GM19468 (cell line): ENCODE results near the gene TEX14.

Experiments used
- ATAC-seq: cut with Tn5 transposase; IDR thresholded peaks from one replicate; pipeline ENCODE4 v1.9.1; 2021; ENCODE audit warnings: mild to moderate bottlenecking, moderate library complexity, moderate number of reproducible peaks; ENCODE audit not compliant: unreplicated experiment; ENCODE audit errors: extremely low read depth

The TEX14 gene, protein sequence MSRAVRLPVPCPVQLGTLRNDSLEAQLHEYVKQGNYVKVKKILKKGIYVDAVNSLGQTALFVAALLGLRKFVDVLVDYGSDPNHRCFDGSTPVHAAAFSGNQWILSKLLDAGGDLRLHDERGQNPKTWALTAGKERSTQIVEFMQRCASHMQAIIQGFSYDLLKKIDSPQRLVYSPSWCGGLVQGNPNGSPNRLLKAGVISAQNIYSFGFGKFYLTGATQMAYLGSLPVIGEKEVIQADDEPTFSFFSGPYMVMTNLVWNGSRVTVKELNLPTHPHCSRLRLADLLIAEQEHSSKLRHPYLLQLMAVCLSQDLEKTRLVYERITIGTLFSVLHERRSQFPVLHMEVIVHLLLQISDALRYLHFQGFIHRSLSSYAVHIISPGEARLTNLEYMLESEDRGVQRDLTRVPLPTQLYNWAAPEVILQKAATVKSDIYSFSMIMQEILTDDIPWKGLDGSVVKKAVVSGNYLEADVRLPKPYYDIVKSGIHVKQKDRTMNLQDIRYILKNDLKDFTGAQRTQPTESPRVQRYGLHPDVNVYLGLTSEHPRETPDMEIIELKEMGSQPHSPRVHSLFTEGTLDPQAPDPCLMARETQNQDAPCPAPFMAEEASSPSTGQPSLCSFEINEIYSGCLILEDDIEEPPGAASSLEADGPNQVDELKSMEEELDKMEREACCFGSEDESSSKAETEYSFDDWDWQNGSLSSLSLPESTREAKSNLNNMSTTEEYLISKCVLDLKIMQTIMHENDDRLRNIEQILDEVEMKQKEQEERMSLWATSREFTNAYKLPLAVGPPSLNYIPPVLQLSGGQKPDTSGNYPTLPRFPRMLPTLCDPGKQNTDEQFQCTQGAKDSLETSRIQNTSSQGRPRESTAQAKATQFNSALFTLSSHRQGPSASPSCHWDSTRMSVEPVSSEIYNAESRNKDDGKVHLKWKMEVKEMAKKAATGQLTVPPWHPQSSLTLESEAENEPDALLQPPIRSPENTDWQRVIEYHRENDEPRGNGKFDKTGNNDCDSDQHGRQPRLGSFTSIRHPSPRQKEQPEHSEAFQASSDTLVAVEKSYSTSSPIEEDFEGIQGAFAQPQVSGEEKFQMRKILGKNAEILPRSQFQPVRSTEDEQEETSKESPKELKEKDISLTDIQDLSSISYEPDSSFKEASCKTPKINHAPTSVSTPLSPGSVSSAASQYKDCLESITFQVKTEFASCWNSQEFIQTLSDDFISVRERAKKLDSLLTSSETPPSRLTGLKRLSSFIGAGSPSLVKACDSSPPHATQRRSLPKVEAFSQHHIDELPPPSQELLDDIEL (N-terminal part only)

DNA sequence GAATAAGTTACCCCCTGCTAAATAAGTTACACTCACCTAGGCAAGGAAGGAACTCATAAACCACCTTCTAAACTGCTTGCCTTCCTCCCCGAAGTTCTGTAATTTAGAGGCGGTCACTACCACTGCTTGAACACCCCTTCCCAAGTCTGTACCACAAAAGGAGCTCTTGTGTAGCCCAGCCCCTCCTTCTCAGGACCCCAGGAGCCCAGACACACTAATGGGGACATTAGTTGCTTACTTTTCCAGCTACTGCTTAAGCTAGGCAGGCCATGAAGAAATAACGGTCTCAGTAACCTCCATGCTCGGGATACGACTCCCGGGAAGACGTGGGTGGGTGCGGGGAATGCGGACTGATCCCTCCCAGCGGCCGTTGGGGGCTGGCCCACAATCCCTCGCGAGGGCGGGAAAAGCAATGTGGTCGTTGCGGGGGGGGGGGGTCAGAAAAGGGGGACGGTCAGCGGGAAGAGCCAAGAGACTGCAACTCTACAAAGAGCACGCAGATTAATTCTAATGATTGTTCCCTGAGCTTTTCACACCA lies at the start of gene TEX14:
TEX14 (minus strand) TSS at position 345 of the 538 bp plus-strand sequence. CDS start 40,044 bp downstream, outside the sequence.
- ATAC-seq: no peak

DNA sequence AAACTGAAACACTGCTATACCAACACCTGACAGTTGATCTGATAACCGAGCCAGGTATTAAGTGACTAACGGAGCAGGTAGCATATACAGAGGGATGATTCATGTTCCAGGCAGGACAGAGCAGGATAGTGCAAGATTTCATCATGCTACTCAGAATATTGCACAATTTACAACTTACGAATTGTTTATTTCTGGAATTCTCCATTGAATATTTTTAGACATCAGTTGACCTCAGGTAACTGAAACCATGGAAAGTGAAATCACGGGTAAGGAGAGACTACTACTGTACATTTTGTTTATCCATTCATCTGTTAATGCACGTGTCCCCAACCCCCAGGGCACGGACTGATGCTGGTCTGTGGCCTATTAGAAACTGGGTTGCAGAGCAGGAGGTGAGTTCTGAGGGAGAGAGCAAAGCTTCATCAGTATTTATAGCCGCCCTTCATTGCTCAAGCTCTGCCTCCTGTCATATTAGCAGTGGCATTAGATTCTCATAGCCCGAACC lies 49.3 kb upstream of the TEX14 start:
- no peak for ATAC-seq

DNA sequence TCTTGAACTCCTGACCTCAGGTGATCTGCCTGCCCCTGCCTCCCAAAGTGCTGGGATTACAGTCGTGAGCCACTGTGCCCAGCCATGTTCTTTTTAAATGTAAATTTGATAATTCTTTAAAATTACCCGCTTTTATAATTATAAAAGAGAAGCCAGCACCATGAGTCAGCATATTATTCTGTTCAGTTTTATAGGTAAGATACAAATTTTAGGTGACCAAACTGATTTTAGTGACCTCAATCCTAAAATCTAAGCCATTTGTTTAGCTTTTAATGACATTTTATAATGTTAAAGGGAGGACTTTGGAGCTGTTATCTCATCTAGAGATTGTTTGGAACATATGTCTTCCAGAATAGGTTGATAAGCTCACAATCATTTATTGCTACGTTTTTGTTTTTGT lies 43.0 kb upstream of the TEX14 start:
- ATAC-seq: no peak

DNA sequence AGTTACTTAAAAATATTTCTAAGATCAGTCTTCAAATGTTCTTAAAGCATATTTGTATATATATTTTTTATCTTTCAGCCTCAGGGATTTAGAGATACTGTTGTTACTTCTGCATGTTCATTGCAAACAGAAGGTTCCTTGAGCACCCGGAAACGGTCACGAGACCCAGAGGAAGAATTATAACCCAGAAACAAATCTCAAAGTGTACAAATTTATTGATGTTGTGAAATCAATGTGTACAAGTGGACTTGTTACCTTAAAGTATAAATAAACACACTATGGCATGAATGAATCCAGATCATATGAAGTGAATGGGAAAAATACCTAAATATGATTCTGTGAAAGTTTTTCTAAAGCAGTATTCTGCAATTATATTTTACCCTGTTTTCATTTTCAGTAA lies 42.2 kb upstream of the TEX14 start:
- ATAC-seq: no peak

DNA sequence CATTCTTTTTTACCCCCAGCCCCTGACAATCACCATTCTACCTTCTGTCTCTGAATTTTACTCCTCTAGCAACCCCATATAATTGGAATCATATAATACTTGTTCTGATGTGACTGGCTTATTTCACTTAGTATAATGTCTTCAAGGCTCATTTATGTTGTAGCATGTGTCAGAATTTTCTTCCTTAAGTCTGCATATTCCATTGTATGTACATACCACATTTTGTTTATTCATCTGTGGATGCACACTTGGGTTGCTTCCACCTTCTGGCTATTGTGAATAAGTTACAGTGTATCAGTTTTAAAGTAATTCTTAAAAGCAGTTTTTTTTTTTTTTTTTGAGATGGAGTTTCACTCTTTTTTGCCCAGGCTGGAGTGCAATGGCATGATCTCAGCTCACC lies 39.1 kb upstream of the TEX14 start:
- ATAC-seq: no peak

DNA sequence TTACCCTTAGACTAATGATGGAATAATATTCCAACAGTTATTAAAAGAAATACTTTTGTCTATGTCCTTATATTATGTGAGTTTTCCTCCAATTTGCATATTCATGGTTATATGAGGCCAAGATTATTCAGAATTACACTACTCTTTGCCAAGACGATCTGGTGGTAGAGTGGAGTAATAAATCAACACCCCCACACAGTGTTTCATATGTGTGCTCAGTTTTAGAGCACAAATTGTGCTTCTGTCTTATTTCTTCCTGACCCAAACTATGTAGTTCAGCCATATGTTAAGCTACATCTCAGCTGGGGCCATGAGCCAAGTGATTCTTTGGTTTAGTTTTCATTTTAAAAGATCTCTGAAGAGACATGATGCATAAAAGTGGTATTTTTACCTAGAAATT lies 37.0 kb upstream of the TEX14 start:
- ATAC-seq: no peak

DNA sequence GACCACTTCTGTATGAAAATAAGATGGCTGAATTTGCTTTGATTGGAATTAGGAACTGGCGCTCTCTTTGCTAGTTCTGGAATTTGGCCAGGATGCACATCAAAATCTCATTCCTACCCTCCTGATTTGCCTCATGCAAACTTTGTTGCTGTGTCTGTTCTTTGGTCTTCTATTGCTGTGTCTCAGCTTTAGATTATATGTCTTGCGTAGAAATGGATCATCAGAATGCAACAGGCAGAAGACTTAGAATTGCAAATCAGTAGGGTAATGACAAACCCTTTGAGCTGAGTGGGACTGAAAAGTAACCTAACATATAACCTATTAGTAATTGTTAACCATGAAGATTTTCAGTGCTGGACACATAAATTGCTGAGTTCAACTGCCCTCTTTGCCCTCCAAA lies 30.9 kb upstream of the TEX14 start:
- ATAC-seq: no peak

DNA sequence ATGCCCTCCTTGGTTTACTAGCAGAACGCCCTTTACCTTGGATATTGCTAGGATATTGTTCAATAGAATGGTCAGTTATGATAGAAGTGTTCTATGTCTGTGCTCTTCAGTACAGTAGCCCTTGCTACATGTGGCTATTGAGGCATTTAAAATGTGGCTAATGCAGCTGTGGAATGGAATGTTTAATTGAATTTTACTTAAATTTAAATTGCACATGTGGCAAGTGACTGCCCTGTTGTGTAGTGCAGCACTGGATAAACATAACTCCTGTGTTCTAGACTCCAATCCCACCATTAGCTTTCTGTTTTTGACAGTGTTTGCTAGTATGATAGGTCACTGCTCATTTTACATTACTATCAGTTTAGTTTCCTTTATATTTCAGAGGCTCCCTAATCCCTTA lies 30.4 kb upstream of the TEX14 start:
- ATAC-seq: no peak

DNA sequence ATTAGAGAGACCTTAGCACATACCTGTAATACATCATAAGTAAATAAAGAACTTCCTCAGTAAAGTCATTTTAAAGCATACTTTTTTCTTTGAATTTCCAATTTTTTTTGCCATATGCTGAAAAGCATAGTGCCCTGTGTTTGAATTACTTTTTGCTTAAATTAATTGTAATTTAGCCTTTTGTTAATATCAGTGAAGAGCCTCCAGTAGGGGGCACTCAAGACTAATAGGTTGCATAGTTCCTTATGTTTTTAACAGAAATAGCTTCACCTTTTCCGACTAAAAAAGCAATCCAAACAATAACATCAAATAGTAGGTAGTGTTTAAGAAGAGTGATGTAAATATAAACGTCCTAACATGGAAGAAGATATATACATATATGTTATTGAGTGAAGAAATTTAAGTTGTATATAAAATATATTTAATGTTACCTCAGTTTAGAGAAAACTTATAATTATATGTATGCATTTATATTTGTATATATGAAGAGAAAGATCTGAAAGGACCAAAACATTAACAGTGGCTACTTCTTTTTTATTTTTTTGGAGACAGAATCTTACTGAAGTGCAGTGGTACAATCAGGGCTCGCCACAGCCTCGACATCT lies 19.2 kb upstream of the TEX14 start:
- ATAC-seq: no peak

DNA sequence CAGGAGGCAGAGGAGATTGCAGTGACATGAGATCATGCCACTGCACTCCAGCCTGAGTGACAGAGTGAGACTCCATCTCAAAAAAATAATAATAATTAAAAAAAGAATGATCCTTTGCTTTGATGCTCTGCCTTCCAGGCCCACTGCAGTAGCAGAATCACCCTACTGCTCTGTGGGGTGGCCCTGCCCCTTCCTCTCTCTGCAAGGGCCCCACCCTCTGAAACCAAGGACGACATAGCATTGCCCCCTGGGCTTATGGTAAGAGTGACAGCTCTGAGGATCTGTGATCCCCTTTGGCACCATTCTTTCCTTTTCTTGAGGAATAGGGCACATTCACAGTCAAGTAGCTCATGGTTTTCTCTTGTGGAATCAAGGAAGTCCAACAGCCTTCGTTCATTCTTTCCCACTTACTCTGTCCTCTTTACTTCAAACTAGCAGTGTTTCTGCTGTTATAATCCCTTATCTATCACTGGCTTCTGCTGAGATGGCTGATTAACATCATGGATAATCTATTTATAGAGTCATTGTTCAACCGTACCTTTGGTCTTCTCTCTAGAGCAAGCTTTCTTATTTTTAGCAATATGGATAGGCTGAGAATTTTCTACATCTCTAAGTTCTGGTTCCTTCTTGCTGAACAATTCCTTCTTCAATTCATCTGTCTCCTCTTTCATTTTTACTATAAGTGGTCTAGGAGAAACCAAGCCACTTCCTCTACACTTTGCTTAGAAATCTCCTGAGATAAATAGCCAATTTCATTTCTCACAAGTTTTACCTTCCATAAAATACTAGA lies 14.7 kb upstream of the TEX14 start:
- ATAC-seq: no peak

DNA sequence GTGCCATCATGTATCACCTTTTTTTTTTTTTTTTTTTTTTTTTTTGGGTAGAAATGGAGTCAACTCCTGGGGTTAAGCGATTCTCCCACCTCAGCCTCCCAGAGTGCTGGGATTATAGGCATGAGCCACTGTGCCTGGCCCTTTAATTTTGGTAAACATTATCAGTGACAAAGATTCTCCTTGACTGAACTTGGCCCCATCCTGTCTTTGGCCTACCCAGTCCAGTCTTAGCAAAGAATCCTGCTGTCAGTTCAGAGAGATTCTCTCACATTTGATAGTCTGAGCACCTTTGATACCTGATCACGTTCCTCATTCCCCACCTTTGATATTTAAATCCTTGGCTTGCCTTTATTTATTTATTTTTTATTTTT lies 12.1 kb upstream of the TEX14 start:
- ATAC-seq: no peak

DNA sequence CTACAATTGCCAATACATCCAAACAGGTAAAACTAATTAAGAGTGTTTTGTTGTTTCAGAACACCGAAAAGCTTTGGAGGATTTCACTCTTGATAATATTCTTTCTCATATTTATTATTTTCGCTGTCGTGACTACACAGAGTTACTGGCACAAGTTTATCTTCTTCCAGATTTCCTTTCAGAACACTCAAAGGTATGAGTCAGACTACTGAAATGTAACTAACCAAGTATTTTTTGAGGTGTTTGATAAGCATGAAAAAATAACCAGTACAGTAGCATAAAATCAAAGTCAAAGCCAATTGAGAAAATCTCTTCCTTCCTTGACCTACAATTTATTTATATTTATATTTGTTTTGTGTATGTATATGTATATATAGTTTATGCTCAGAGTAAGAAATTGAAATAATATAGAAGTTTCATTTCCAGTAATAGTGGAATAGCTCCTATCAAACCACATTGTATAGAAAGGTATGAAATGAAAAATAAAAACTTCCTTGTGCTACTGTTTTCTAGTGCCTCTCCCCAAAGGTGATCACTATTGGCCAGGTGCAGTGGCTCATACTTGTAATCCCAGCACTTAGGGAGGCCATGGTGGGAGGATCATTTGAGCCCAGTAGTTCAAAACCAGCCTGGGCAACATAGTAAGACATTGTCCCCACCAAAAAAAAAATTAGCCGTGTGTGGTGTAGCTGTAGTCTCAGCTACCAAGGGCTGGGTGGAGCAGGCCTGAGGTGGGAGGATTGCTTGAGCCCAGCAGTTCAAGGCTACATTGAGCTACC lies 11.5 kb upstream of the TEX14 start:
- no peak for ATAC-seq

DNA sequence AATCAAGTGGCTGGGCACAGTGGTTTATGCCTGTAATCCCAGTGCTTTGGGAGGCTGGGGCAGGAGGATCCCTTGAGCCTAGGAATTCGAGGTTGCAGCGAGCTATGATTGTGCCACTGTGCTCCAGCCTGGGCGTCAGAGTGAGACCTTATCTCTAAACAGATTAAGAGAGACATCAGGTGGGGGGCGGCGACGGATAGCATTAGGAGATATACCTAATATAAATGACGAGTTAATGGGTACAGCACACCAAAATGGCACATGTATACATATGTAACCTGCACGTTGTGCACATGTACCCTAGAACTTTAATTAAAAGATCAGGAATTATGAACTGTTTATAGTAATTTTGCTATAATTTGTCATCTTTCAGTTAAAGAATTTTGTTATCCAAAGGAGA lies 10.9 kb upstream of the TEX14 start:
- ATAC-seq: no peak

DNA sequence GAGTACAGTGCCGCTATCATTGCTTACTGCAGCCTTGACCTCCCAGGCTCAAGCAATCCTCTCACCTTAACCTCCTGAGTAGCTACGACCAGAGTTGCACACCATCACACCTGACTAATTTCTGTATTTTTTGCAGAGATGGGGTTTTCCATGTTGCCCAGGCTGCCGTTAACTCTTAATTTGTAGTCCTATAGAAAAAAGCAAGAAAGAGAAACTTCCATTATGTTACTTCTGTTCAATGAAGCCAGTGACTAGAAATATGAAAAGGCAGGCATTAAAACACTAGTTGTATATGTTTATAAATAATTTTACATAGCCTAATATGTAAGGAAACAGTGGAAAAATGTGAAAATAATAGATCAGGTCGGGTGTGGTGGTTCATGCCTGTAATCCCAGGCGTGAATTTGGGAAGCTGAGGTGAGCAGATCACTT lies 10.2 kb upstream of the TEX14 start:
- no peak for ATAC-seq

DNA sequence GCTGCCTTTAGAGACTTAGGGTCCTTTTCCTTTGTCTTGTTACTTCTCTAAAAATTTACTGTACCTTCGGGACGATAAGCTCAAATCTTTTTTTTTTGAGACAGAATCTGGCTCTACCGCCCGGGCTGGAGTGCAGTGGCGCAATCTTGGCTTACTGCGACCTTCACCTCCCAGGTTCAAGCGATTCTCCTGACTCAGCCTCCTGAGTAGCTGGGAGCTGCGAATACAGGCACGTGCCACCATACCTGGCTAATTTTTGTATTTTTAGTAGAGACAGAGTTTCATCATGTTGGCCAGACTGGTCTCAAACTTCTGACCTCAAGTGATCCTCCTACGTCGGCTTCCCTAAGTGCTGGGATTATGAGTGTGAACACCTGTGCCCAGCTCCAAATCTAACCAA lies 7.9 kb upstream of the TEX14 start:
- no peak for ATAC-seq

DNA sequence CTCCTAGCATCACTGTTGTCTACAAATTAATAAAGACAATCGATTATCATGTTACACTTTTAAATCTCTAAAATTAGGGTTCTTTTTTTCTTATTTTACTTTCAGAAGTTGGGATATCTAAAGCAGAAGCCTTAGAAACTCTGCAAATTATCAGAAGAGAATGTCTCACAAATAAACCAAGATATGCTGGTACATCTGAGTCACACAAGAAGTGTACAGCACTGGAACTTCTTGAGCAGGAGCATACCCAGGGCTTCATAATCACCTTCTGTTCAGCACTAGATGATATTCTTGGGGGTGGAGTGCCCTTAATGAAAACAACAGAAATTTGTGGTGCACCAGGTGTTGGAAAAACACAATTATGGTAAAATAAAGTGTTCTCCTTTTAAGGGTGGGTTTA lies 3.0 kb upstream of the TEX14 start:
- ATAC-seq: no peak

DNA sequence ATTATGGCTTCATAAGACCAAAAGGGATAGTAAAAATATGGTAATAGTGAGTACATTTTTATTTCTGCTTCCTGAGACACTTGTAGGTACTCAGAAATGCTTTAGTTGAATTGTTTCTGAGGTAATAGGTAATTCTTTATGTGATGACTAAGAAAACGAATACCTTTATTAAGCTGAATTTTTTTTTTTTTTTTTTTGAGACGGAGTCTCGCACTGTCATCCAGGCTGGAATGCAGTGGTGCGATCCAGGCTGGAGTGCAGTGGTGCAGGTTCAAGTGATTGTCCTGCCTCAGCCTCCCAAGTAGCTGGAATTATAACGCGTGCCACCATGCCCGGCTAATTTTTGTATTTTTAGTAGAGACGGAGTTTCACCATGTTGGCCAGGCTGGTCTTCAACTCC lies 2.5 kb upstream of the TEX14 start:
- no peak for ATAC-seq

DNA sequence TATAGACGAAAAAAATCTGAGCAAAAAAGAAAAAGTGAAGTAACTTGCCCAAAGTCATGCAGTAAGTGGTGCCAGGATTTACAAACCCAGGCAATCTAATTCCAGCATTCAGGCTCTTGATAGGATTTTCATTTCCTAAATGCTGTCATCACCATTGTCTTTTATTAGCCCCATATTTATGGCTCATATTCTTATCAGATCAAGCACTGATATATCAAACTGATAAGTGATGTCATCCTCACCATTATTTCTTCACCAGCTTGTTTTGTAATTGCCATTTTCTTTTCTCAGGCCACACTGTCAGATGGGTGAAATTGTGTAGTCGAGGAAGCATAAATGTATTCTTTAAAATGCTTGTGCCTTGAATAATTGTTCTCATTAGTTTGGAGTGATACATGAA lies 1.9 kb upstream of the TEX14 start:
- no peak for ATAC-seq
